K562 (cell line): ENCODE results near the gene PHF5A. TPM values are rescaled to one million over a fixed set of nuclear protein-coding genes. Genes with fewer than 3 reads are reported as not detected.

Experiments
- ATF1 ChIP-seq, 2 experiments: fragments of 450-650 bp in 1 of 2; IDR thresholded peaks; 2 replicates each; pipeline ENCODE4 v1.6.1; 2016; ENCODE audit warnings: missing compliant biosample characterization in 1 of 2, missing genetic modification characterization in 1 of 2
- BACH1 ChIP-seq: fragments of 200-800 bp; sonication (Bioruptor generic); IDR thresholded peaks from 2 replicates; pipeline ENCODE4 v1.6.1; 2016; ENCODE audit warnings: missing genetic modification characterization, missing compliant biosample characterization
- FOXP1 ChIP-seq: sonication (generic); formaldehyde crosslinking; IDR thresholded peaks from 2 replicates; pipeline ENCODE4 v1.8.0; 2022; ENCODE audit warnings: mild to moderate bottlenecking, missing genetic modification reagents
- KLF10 ChIP-seq: fragments of 250-450 bp; sonication (Bioruptor Pico); IDR thresholded peaks from 2 replicates; pipeline ENCODE4 v1.6.1; 2021; ENCODE audit warnings: matching md5 sums
- MAZ ChIP-seq, 2 experiments: fragments of 450-650 bp in 1 of 2; sonication (generic) in 1 of 2; formaldehyde crosslinking; IDR thresholded peaks in 1 of 2; conservative IDR thresholded peaks in 1 of 2; 2 replicates each; pipeline versions ENCODE4 v1.4.0 to v1.5.0; 2020; ENCODE audit warnings: mild to moderate bottlenecking in 1 of 2, missing genetic modification reagents in 1 of 2
- MBD2 ChIP-seq: sonication (generic); IDR thresholded peaks from 2 replicates; pipeline ENCODE4 v1.6.1; 2016; ENCODE audit warnings: low read depth, borderline replicate concordance
- NFATC3 ChIP-seq: fragments of 450-650 bp; IDR thresholded peaks from 2 replicates; pipeline ENCODE4 v1.6.1; 2017; ENCODE audit warnings: mild to moderate bottlenecking
- PCBP1 ChIP-seq: fragments of 200-400 bp; formaldehyde crosslinking; IDR thresholded peaks from 2 replicates; pipeline ENCODE4 v1.6.1; 2018; ENCODE audit warnings: mild to moderate bottlenecking, low read depth, low read length; ENCODE audit not compliant: poor library complexity, severe bottlenecking
- POLR3G ChIP-seq: IDR thresholded peaks from 2 replicates; pipeline ENCODE4 v1.6.1; 2011; ENCODE audit not compliant: insufficient read length, insufficient replicate concordance; ENCODE audit errors: extremely low read depth
- RAD21 ChIP-seq, 2 experiments: fragments of 250-450 bp in 1 of 2; fragments of 450-650 bp in 1 of 2; sonication (Bioruptor Pico) in 1 of 2; formaldehyde crosslinking in 1 of 2; IDR thresholded peaks in 1 of 2; conservative IDR thresholded peaks in 1 of 2; 2 replicates each; pipeline versions ENCODE4 v1.4.0 to v1.8.0; 2020 to 2022; ENCODE audit warnings: mild to moderate bottlenecking in 2 of 2, moderate library complexity in 1 of 2
- RCOR1 ChIP-seq, 2 experiments: IDR thresholded peaks; 2 replicates each; pipeline ENCODE4 v1.6.1; 2012; ENCODE audit warnings: low read depth in 2 of 2, low read length in 2 of 2, borderline replicate concordance in 1 of 2, improper control_type of control experiment in 1 of 2
- RUNX1 ChIP-seq: sonication (generic); IDR thresholded peaks from 2 replicates; pipeline ENCODE4 v1.6.1; 2016; ENCODE audit warnings: antibody characterized with exemption, low read depth
- SIN3A ChIP-seq, 2 experiments: fragments of 150-350 bp in 1 of 2; IDR thresholded peaks; 2 replicates each; pipeline ENCODE4 v1.6.1; 2011 to 2016; ENCODE audit warnings: borderline replicate concordance in 2 of 2, low read depth in 2 of 2, low read length in 2 of 2, mild to moderate bottlenecking in 2 of 2, moderate library complexity in 2 of 2; ENCODE audit not compliant: control insufficient read depth in 1 of 2
- SMAD1 ChIP-seq: fragments of 150-350 bp; IDR thresholded peaks from 2 replicates; pipeline ENCODE4 v1.6.1; 2014; ENCODE audit warnings: low read length, low read depth; ENCODE audit not compliant: partially characterized antibody
- TCF15 ChIP-seq: fragments of 250-450 bp; sonication (Bioruptor Pico); IDR thresholded peaks from 2 replicates; pipeline ENCODE4 v1.8.0; 2022; ENCODE audit warnings: moderate library complexity, mild to moderate bottlenecking, inconsistent platforms
- TOE1 ChIP-seq, 2 experiments: fragments of 450-650 bp in 1 of 2; sonication (generic) in 1 of 2; formaldehyde crosslinking in 1 of 2; IDR thresholded peaks; 2 replicates each; pipeline versions ENCODE4 v1.7.1 to v1.8.0; 2016 to 2022; ENCODE audit warnings: borderline replicate concordance in 2 of 2, mild to moderate bottlenecking in 2 of 2, antibody characterized with exemption in 1 of 2, inconsistent platforms in 1 of 2, low read depth in 1 of 2, missing genetic modification reagents in 1 of 2, moderate library complexity in 1 of 2
- ZNF124 ChIP-seq: sonication (generic); formaldehyde crosslinking; IDR thresholded peaks from 2 replicates; pipeline ENCODE4 v1.8.1; 2022; ENCODE audit warnings: missing genetic modification reagents
- ZNF165 ChIP-seq: fragments of 250-450 bp; sonication (Bioruptor Pico); IDR thresholded peaks from 2 replicates; pipeline ENCODE4 v1.4.0; 2020; ENCODE audit warnings: borderline replicate concordance
- ZNF217 ChIP-seq: sonication (generic); formaldehyde crosslinking; IDR thresholded peaks from 2 replicates; pipeline ENCODE4 v1.8.0; 2022; ENCODE audit warnings: mild to moderate bottlenecking, missing genetic modification reagents
- ZNF282 ChIP-seq: sonication (generic); formaldehyde crosslinking; IDR thresholded peaks from 2 replicates; pipeline ENCODE4 v1.8.1; 2023; ENCODE audit warnings: missing genetic modification reagents
- ZNF436 ChIP-seq: fragments of 250-450, 450-650 bp; sonication (Bioruptor Pico); formaldehyde crosslinking; IDR thresholded peaks from 2 replicates; pipeline ENCODE4 v1.7.0; 2020; ENCODE audit warnings: mild to moderate bottlenecking
- ZZZ3 ChIP-seq: fragments of 450-650 bp; IDR thresholded peaks from 2 replicates; pipeline ENCODE4 v1.6.1; 2016; ENCODE audit warnings: antibody characterized with exemption, mild to moderate bottlenecking, moderate library complexity
- polyA plus RNA-seq, 8 experiments: library from polyadenylated mRNA; depleted of rRNA in 4 of 8; stranded (reverse) in 5 of 8; unstranded in 3 of 8; fragments of >200 nt; fragmentation: Nextera tagmentation in 2 of 8; fragmentation: Illumina TruSeq in 1 of 8; extraction: Ambion mirVana in 2 of 8; extraction: Trizol in 1 of 8; gene quantifications; 2 replicates each; pipeline versions ENCODE4 v1.2.1 to v1.2.3, GENCODE V29; 2011 to 2014; ENCODE audit warnings: inconsistent platforms in 1 of 8, missing spikeins in 1 of 8
- total RNA-seq, 7 experiments: library from RNA; depleted of rRNA in 6 of 7; stranded (reverse); fragments of >200 nt in 6 of 7; fragmentation: Illumina TruSeq in 2 of 7; extraction: Trizol in 2 of 7; gene quantifications; 2 replicates each; pipeline versions ENCODE4 v1.2.1 to v1.2.3, GENCODE V29; 2011 to 2021; ENCODE audit warnings: low replicate concordance in 1 of 7

PHF5A gene
- total and polyA plus RNA-seq, 9 of the 15 experiments (the other 6 are each of a cell fraction or from before 2014, with no cell fraction given) = 14.2 to 144 (median 101) TPM

GRCh38 chr22:41446639-41447434, 21.7 kb downstream of the PHF5A start, which contains the start of gene TOB2 (continued):
- peak; percentile 33; the same call in 1 of the 2 replicates for TF ChIP-seq TOE1 (IDR thresholded peaks at IDR 0.05; ENCODE audit: borderline replicate concordance)
- TF ChIP-seq TOE1 (CRISPR knock-in tag; IDR thresholded peaks at IDR 0.05; ENCODE audit: borderline replicate concordance, low read depth) = peak; percentile 85; the same call in 1 of the 2 replicates
- TF ChIP-seq MBD2 = peak; percentile 78
- TF ChIP-seq KLF10 (CRISPR knock-in tag) = no peak
- no peak for TF ChIP-seq ZNF124
- peak; percentile 58; the same call in 1 of the 2 replicates for TF ChIP-seq ZNF282 (CRISPR knock-in tag)
- TF ChIP-seq ZZZ3 = no peak
- TF ChIP-seq BACH1 = no peak
- peak; percentile 18 to 78; a peak in 2 of 4 replicates for TF ChIP-seq RCOR1 (IDR thresholded peaks at IDR 0.05; ENCODE audit: borderline replicate concordance in 1 of 2, low read depth in 2 of 2, low read length in 2 of 2)
- TF ChIP-seq ZNF217 (CRISPR knock-in tag) = no peak
- TF ChIP-seq PCBP1 = peak; percentile 100
- TF ChIP-seq RAD21 (CRISPR knock-in tag; conservative IDR thresholded peaks at IDR 0.05 in 1 of 2, IDR thresholded peaks at IDR 0.05 in 1 of 2) = no peak
- TF ChIP-seq MAZ (CRISPR knock-in tag; conservative IDR thresholded peaks at IDR 0.05 in 1 of 2, IDR thresholded peaks at IDR 0.05 in 1 of 2) = peak; percentile 88 to 95
- TF ChIP-seq SIN3A (IDR thresholded peaks at IDR 0.05; ENCODE audit: borderline replicate concordance in 2 of 2, control insufficient read depth in 1 of 2, low read depth in 2 of 2, low read length in 2 of 2) = peak; percentile 86 to 88; a peak in 3 of 4 replicates
- TF ChIP-seq ATF1 (CRISPR knock-in tag; IDR thresholded peaks at IDR 0.05) = peak; percentile 56; the same call in 1 of the 2 replicates
- TF ChIP-seq ATF1 (tag; IDR thresholded peaks at IDR 0.05) = peak; percentile 85
- TF ChIP-seq SMAD1 = peak; percentile 71
- TF ChIP-seq POLR3G = no peak
- TF ChIP-seq NFATC3 = no peak
- TF ChIP-seq ZNF165 (CRISPR knock-in tag) = no peak
- TF ChIP-seq RUNX1 = peak; percentile 47; the same call in 1 of the 2 replicates
- TF ChIP-seq FOXP1 (CRISPR knock-in tag) = peak; percentile 83; the same call in 1 of the 2 replicates
- no peak for TF ChIP-seq ZNF436
- TF ChIP-seq TCF15 (CRISPR knock-in tag) = 0 out of 2 replicates have a peak, but pooled peaks have one; percentile 52
